WTC11 (cell line): ENCODE measurements around the gene ANKFN1.

Experiments used
- CREB1 ChIP-seq: sonication (generic); formaldehyde crosslinking; IDR thresholded peaks from 2 replicates; pipeline ENCODE4 v1.8.0; 2023; ENCODE audit warnings: mild to moderate bottlenecking, missing genetic modification reagents
- CREM ChIP-seq: sonication (generic); formaldehyde crosslinking; IDR thresholded peaks from 2 replicates; pipeline ENCODE4 v1.8.1; 2022; ENCODE audit warnings: mild to moderate bottlenecking, missing genetic modification reagents, moderate library complexity
- CTCF ChIP-seq: fragments of 200-600 bp; IDR thresholded peaks from 2 replicates; pipeline ENCODE4 v1.8.0; 2022; ENCODE audit warnings: antibody characterized with exemption
- ELF4 ChIP-seq: sonication (generic); formaldehyde crosslinking; IDR thresholded peaks from 2 replicates; pipeline ENCODE4 v1.8.1; 2022; ENCODE audit warnings: low read depth, mild to moderate bottlenecking, moderate library complexity, missing genetic modification reagents
- GABPB1 ChIP-seq: sonication (generic); formaldehyde crosslinking; IDR thresholded peaks from 2 replicates; pipeline ENCODE4 v1.8.1; 2023; ENCODE audit warnings: mild to moderate bottlenecking, missing genetic modification reagents
- SMAD3 ChIP-seq: sonication (generic); formaldehyde crosslinking; IDR thresholded peaks from 2 replicates; pipeline ENCODE4 v1.8.0; 2022; ENCODE audit warnings: missing genetic modification reagents, mild to moderate bottlenecking, borderline replicate concordance
- TF ChIP-seq, protein P1 (sequence below): sonication (generic); formaldehyde crosslinking; IDR thresholded peaks from 2 replicates; pipeline ENCODE4 v1.8.1; 2022; ENCODE audit warnings: missing genetic modification reagents, borderline replicate concordance

DNA sequence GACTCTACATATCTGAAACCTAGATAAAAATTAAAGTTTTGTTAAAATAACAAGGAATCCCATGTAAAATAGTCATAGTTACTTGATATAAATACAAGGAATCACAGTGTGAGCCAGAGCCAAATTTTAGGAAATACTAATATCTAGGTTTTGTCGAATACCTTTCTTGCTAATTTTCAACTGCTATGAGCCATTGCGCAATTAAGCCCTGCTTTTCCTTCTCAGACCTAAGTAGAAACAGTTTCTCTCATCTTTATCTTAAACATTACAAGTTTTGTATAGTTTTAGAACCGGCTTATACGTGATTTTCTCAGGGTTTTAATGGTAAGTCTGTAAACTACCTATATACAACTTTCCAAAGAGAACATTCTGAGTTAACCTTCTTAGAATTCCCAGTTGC, 282.9 kb downstream of the ANKFN1 start:
- TF ChIP-seq CTCF, result no peak
- TF ChIP-seq GABPB1 (CRISPR knock-in tag), result no peak
- TF ChIP-seq ELF4 (CRISPR knock-in tag), result no peak
- TF ChIP-seq, protein P1, sequence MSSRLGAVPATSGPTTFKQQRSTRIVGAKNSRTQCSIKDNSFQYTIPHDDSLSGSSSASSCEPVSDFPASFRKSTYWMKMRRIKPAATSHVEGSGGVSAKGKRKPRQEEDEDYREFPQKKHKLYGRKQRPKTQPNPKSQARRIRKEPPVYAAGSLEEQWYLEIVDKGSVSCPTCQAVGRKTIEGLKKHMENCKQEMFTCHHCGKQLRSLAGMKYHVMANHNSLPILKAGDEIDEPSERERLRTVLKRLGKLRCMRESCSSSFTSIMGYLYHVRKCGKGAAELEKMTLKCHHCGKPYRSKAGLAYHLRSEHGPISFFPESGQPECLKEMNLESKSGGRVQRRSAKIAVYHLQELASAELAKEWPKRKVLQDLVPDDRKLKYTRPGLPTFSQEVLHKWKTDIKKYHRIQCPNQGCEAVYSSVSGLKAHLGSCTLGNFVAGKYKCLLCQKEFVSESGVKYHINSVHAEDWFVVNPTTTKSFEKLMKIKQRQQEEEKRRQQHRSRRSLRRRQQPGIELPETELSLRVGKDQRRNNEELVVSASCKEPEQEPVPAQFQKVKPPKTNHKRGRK, result no peak
- TF ChIP-seq CREB1 (CRISPR knock-in tag), result no peak
- no peak for TF ChIP-seq SMAD3 (CRISPR knock-in tag)
- TF ChIP-seq CREM (CRISPR knock-in tag), result no peak
